Measurements from ENCODE around the gene TMEM175.

DNA sequence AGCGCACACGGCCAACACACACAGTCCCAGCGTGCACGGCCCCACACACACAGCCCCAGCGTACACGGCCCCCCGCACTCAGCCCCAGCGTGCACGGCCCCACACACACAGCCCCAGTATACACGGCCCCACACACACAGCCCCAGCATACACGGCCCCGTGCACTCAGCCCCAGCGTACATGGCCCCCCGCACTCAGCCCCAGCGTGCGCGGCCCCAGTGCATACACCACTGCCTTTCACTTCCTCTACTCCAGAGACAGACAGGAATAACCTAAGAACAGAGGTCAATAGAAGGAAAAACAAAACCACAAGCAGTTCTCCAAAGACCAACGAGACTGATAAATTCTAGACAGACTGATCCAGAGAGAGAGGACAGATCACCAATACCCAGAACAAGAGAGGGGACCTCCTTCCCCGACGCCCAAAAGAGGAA is 17.2 kb upstream of the TMEM175 start:
- no peak for TF ChIP-seq GATA2 (IDR thresholded peaks at IDR 0.05; ENCODE audit: low read depth, low read length)
- TF ChIP-seq GATA3 (IDR thresholded peaks at IDR 0.05; ENCODE audit: low read depth, low read length): no peak

Measured in SH-SY5Y (cell line).